ENCODE measurements around the gene PLD3.

The PLD3 gene

DNA sequence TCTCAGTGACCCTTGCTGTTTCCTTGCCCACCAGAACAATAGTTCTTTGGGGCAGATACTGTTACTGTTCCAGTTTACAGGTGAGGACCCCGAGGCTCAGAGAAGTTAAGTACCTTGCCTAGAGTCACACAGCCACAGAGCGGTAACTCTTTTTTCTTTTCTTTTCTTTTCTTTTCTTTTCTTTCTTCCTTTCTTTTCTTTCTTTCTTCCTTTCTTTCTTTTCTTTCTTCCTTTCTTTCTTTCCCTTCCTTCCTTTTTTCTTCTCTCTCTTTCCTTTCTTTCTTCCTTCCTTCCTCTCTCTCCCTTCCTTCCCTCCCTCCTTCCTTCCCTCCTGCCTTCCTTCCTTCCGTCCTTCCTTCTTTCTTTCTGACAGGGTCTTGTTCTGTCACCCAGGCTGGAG is 69.5 kb downstream of the PLD3 start:
- H3K4me3 ChIP-seq (ENCODE audit: low read depth, low read length) = no peak overlapping the region
- DNase-seq (ENCODE audit: low read depth) = no peak
- no peak for TF ChIP-seq CTCF (IDR thresholded peaks at IDR 0.05; ENCODE audit: low read depth, low read length)
- no peak for TF ChIP-seq MYC (IDR thresholded peaks at IDR 0.05; ENCODE audit: low read depth, low read length)
- TF ChIP-seq, protein P1, sequence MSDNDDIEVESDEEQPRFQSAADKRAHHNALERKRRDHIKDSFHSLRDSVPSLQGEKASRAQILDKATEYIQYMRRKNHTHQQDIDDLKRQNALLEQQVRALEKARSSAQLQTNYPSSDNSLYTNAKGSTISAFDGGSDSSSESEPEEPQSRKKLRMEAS (IDR thresholded peaks at IDR 0.05; ENCODE audit: low read depth, low read length) = no peak
- TF ChIP-seq POLR2A (IDR thresholded peaks at IDR 0.05; ENCODE audit: extremely low read depth, insufficient read length) = no peak

- TF ChIP-seq CTCF (IDR thresholded peaks at IDR 0.05; ENCODE audit: low read depth, low read length) (no peak), POLR2A (IDR thresholded peaks at IDR 0.05; ENCODE audit: extremely low read depth, insufficient read length) (no peak), MYC (IDR thresholded peaks at IDR 0.05; ENCODE audit: low read depth, low read length) (no peak)
- TF ChIP-seq, protein P1 (IDR thresholded peaks at IDR 0.05; ENCODE audit: low read depth, low read length) = no peak
- no peak for DNase-seq (ENCODE audit: low read depth)
- H3K4me3 ChIP-seq (ENCODE audit: low read depth, low read length) = no peak overlapping the region
Observed at GRCh38 chr19:40419066-40419612, 70.6 kb downstream of the PLD3 start.

GRCh38 chr19:40419780-40420179 is 71.3 kb downstream of the PLD3 start:
- no peak for DNase-seq (ENCODE audit: low read depth)
- H3K4me3 ChIP-seq (ENCODE audit: low read depth, low read length) = no peak overlapping the region
- TF ChIP-seq POLR2A (IDR thresholded peaks at IDR 0.05; ENCODE audit: extremely low read depth, insufficient read length) (no peak), MYC (IDR thresholded peaks at IDR 0.05; ENCODE audit: low read depth, low read length) (no peak)

DNA sequence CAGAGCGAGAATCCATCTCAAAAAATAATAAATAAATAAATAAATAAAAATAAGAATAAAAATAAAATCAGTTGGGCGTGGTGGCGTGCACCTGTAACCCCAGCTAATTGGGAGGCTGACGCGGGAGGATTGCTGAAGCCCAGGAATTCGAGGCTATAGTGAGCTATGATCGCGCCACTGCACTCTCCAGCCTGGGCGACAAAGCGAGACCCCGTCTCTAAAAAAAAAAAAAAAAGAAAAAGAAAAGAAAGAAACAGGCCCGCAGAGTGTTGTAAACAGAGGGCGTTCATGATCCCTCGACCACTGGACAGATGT is 71.9 kb downstream of the PLD3 start:
- peak overlapping the region; percentile 49 for H3K4me3 ChIP-seq (ENCODE audit: low read depth, low read length)
- no peak for DNase-seq (ENCODE audit: low read depth)
- no peak for TF ChIP-seq CTCF (IDR thresholded peaks at IDR 0.05; ENCODE audit: low read depth, low read length)
- TF ChIP-seq, protein P1 (IDR thresholded peaks at IDR 0.05; ENCODE audit: low read depth, low read length) = no peak
- TF ChIP-seq MYC (IDR thresholded peaks at IDR 0.05; ENCODE audit: low read depth, low read length) = no peak
- no peak for TF ChIP-seq POLR2A (IDR thresholded peaks at IDR 0.05; ENCODE audit: extremely low read depth, insufficient read length)

DNA sequence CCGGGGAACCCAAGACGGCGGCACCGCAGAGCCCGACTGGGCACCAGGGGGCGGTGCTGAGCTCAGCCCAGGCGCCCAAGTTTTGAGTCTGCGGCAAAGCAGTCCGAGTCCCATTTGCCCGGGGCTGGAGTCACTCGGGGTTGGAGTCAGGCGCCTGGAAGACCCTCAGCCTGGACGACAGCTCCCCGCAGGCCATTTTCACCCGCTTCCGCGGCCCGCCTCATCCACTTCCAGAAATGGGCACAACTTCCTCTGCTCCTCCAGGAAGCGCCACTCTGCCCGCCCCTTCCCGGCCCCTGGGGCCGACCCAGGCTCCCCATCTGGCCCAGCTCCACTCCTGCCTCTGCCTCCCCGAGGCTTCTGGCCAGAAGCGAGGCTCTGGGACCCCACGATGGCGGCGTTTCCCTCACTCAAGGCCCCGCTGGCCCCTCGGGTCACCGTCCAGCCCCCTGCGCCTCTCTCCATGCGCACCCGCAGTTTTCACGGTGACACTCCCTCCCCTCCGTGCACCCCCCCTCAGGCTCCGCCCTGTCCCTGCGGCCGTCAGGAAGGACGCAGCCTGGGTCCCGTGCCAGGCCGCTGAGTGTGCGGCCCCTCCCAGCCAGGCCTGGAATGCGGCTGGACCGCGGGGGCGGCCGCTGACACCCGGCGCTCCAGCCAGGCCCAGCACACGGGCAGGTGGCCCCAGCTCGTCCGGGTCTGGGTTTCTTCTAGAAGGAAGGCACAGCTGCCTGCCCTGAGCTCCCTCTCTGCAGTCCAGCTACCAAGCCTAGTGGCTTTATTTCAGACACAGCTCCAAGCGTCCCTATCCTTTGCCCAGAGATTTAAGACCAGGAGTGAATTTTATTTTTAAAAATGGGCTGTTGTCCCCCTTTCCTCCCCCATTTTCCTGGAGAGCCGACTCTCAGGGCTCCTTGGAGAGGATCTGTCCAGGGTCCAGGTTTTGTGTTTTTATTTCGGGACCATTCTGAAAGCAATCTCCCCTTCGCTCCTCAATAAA is 72.6 kb downstream of the PLD3 start:
- H3K4me3 ChIP-seq (ENCODE audit: low read depth, low read length) = peak overlapping the region; percentile 49
- DNase-seq (ENCODE audit: low read depth) = peak; percentile 77
- TF ChIP-seq, protein P1 (IDR thresholded peaks at IDR 0.05; ENCODE audit: low read depth, low read length) = 0 out of 2 replicates have a peak, but pooled peaks have one; percentile 5
- TF ChIP-seq CTCF (IDR thresholded peaks at IDR 0.05; ENCODE audit: low read depth, low read length) (peak; percentile 68), MYC (IDR thresholded peaks at IDR 0.05; ENCODE audit: low read depth, low read length) (no peak), POLR2A (IDR thresholded peaks at IDR 0.05; ENCODE audit: extremely low read depth, insufficient read length) (peak; percentile 46)
